Activated naive CD4-positive, alpha-beta T cell (primary cell): ENCODE measurements around the gene ERFE.

Source experiments
- DNase-seq, 4 experiments: peaks; one replicate each; lab custom pipeline; 2025; lab: John Stamatoyannopoulos, UW

The ERFE gene

DNA sequence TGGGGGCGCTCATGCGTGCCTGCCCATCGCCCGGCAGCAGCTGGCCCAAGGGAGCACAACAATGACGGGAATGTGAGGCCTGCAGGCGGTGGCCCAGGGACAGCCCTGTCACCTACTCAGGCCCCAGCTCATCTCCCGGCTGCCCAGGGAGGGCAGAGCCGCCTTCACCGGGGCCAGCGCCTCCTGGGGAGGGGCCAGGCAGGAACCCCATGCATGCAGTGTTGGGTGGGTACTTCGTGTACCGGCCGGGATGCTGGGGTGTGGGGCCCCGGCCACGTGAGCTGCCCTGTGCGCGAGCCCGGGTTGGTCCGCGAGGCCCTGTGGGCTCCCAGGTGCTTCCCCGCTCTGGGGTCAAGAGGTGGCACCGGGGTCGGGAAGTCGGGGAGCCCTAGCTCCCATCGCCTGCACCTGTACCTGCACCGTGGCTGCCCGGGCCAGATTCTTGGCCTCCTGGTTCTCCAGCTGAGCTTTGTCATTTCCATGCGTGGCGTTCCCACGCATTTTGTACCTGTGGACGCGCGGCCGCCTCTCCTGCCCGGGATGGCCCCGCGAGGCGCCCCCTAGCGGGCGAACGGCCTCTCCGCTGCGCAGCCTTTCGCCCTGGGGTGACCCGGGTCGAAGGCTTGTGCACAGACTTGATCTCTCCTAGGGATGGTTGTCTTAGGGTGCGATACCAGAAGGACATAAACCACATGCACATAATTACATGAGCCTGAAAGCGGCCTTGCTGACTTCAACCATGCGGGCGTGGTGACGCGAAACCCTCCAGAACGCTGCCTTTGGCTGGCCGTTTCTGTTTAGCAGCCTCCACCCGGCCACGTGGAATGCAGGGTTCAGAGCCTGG lies 19.4 kb upstream of the ERFE start:
- no peak for DNase-seq

DNA sequence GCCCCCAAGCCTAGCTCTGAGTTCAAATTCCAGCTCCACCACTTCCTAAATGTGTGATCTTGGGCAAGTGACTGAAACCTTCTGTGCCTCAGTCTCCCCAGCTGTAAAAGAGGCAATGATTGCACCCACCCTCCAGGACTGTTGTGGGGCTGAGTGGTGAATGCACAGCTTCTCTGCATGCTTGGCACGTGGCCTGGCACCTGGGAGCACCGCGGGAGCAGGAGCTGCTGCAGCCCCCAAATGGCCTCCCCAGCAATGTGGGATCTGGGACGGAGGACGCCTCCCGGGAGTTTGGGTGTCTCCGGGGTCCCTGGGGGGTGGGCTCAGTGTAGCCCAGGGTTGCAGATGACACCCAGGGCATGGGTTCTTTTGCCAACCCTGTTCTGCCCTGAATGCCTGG lies 18.7 kb upstream of the ERFE start:
- DNase-seq = no peak

- DNase-seq = no peak
Measured at GRCh38 chr2:238140721-238141540, 17.8 kb upstream of the ERFE start.

DNA sequence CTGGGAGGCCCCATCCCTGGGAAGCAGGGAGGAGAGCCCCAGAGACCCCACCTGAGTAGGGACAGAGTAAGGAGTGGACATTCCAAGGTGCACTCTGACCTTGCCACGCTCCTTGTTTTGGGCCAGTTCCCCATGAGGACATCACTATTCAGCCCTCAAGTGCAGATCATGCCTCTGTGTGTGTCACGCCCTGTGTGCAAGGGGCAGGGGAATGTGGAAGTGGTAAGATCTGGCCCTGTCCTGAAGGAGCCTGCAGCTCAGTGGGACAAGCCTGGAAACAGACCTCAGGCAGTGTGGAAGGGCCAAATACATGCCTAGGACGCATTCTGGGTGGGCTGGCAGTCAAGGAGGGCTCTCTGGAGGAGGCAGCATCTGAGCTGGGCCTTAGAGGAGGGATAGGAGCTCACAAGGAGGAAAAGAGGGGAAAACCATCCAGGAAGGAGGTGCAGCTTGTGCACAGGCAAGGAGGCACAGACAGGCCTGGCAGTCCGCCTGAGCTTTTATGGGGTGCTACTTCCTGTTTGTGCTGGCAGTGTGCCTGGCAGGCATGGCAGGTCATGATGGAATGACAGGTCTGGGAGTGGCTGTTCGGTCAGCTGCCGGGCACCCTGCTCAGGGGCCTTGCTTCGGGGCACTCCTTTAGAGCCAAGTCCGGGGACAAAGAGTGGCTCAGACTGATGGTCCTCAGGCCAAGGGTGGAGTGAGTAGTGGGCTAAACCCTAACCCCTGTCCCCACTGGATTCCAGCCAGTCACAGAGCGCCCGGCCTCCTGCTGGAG lies 17.0 kb upstream of the ERFE start:
- DNase-seq = no peak

- DNase-seq = no peak
Measured at GRCh38 chr2:238142382-238143205, 16.2 kb upstream of the ERFE start.

GRCh38 chr2:238143239-238143951 lies 15.4 kb upstream of the ERFE start:
- DNase-seq = no peak

DNA sequence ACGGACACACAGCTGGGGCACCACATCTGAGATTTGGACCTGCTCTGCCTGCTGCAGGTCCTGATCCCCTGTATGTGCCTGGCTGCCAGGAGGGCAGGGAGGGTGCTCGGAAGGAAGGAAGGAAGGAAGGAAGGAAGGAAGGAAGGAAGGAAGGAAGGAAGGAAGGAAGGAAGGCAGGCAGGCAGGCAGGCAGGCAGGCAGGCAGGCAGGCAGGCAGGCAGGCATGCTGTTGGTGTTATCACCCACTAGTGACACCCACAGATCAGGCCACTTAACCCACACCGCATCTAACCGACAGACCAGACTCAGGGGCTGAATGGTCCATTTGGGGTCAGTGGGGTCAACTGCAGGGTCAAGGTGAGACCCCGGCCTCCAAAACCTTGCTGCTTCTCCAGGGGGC lies 14.5 kb upstream of the ERFE start:
- DNase-seq = no peak

DNA sequence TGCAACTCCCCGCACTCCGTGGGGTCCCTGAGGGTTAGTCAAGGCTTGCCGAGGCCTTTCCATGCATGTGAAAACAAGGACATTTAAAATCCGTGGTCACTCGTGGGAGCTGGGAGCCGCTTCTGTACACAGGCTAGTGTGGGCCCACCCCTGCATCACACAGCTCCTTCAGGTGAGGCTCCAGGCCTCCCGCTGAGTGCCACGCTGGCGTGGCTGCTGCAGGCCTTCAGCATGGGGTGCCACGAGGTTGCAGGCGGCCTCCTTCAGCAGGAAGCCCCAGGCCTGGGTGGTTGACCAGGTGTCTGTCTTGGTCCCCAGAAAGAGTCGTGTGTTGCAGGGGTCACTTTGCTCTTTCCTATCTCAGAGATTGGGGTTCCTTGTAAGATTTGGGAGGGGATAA lies 13.7 kb upstream of the ERFE start:
- no peak for DNase-seq

GRCh38 chr2:238145851-238146250 lies 12.9 kb upstream of the ERFE start:
- DNase-seq = no peak

DNA sequence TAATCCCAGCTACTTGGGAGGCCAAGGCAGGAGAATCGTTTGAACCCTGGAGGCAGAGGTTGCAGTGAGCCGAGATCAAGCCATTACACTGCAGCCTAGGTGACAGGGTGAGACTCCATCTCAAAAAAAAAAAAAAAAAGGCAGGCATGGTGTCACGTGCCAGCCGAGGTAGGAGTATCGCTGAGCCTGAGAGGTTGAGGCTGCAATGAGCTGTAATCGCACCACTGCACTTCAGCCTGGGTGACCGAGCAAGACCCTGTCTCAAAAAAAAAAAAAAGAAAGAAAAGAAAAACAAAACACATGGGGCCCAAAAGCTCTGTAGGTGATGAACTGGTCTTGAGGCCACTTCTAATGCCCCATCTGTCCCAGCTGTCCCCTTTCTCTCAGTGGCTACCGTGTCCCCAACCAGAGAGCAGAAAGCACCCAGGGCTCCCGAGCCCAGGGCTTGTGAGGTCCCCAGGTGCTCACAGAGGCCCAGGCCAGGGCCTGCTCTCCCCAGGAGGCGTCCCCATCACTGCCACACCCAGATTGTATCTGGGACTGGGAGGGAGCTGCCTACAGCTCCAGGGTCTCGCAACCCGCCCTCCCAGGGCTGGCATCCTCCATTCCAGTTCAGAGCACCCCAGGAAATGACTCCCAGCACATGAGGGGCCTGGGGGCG lies 11.8 kb upstream of the ERFE start:
- no peak for DNase-seq

- DNase-seq = no peak
Measured at GRCh38 chr2:238148981-238149380, 9.8 kb upstream of the ERFE start.

GRCh38 chr2:238149841-238150572 lies 8.8 kb upstream of the ERFE start:
- no peak for DNase-seq

- DNase-seq = no peak
Measured at GRCh38 chr2:238150686-238151085, 8.1 kb upstream of the ERFE start.

DNA sequence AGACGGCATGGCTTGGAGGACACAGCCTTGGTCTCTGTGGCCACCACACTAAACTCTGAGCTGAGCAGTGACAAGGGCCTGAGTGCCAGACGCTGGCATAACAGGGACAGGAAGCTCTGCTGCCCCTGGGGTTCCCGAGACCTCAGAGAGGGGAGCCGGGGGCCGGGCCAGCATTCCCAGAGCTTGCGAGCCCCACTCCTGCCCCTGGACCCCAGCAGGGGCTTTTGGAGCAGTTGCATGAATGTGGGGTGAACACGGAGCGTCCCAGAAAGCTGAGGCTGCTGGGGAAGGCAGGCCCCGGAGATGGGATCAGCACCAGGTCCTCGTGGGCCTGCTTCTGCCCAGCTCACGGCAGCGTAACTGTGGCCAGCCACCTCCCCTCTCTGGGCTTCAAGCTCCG lies 7.6 kb upstream of the ERFE start:
- DNase-seq = no peak

DNA sequence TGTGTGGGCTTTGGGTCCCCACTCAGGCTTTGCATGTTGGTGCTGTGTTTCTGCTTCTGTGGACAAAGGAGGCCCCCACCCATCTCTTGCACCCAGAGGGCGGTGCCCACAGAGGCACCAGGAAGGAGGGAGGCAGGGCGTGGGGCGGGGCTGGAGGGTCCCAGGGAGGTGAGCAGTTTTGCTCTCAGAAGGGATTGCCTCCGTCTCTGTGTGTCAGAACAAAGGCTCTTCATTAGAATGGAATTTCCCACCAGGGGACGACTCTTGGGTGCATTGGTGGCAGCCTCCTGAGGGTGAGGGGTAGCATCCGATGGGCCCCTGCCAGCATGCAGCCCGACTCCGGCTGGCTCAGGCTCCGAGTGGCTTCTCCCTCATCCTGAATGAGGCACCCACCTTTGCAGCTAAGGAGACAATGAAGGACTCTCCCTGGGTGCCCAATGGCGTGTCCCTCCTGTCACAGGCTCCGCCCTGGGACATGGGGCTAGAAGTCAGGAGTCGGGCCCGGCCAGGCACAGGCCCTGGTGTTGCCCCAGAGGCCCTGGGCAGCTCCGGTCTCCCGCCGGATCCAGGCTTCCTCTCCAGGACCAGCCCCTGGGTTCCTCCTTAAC lies 7.0 kb upstream of the ERFE start:
- DNase-seq = no peak

GRCh38 chr2:238152771-238153688 lies 5.7 kb upstream of the ERFE start:
- DNase-seq = no peak

DNA sequence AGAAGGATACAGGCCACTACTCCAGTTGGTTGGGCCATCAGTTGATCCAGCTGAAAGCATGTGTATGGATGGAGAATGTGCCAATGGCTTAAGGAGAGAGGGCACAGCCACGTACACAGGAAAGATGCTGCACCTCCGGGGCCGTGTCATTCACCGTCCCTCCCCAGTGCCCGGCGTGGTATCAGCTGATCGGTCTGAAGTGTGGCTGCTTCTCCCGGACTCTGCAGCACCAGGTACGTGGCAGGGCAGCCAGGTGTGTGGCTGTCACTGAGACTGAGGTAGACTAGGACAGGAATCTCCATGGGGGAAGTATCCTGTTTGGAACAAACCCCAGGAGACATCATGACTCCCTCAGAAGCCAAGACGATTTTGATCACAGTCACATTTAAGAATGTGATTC lies 4.2 kb upstream of the ERFE start:
- no peak for DNase-seq

GRCh38 chr2:238155051-238155760 lies 3.6 kb upstream of the ERFE start:
- DNase-seq = no peak
